Measurements from ENCODE around the gene TAAR2.

- TF ChIP-seq CTCF (IDR thresholded peaks at IDR 0.05; ENCODE audit: extremely low read depth in 1 of 2, insufficient read depth in 1 of 2, low read depth in 1 of 2, low read length in 2 of 2) (no peak), EZH2 (IDR thresholded peaks at IDR 0.05; ENCODE audit: borderline replicate concordance, low read depth, low read length, severe bottlenecking) (no peak), POLR2A (IDR thresholded peaks at IDR 0.05; ENCODE audit: low read depth, low read length) (no peak), POLR2AphosphoS5 (IDR thresholded peaks at IDR 0.05; ENCODE audit: insufficient read depth, low read depth, low read length) (no peak), FOS (IDR thresholded peaks at IDR 0.05; ENCODE audit: borderline replicate concordance, insufficient read depth, low read length) (no peak)
Observed at GRCh38 chr6:132659082-132659481, 35.0 kb upstream of the TAAR2 start, which contains the start of gene TAAR1.
